Liver (tissue), 9 donors: ENCODE data around the gene GIGYF1. TPM values are rescaled to one million over a fixed set of nuclear protein-coding genes. Genes with fewer than 3 reads are reported as not detected.

Experiments used
- DNase-seq: peaks from one replicate; pipeline ENCODE4 v3.0.0-alpha.2; 2017; ENCODE audit warnings: low spot score
- H3K27ac ChIP-seq, 2 donors: one replicate each; pipeline ENCODE4 v1.7.0; 2013; ENCODE audit warnings: inconsistent platforms in 2 of 2, low read length in 2 of 2, control low read depth in 1 of 2, low read depth in 1 of 2, mild to moderate bottlenecking in 1 of 2
- H3K27me3 ChIP-seq, 4 donors: one replicate each; pipeline versions ENCODE4 v1.6.1 to v1.7.0; 2013; ENCODE audit warnings: low read length in 3 of 4, inconsistent platforms in 1 of 4, mild to moderate bottlenecking in 1 of 4, moderate library complexity in 1 of 4; ENCODE audit not compliant: control insufficient read depth in 4 of 4, insufficient read depth in 4 of 4
- H3K36me3 ChIP-seq, 4 donors: one replicate each; pipeline versions ENCODE4 v1.6.1 to v1.7.0; 2013; ENCODE audit warnings: low read length in 3 of 4, mild to moderate bottlenecking in 3 of 4, low read depth in 1 of 4, moderate library complexity in 1 of 4; ENCODE audit not compliant: control insufficient read depth in 4 of 4, insufficient read depth in 3 of 4
- H3K4me1 ChIP-seq, 4 donors: one replicate each; pipeline versions ENCODE4 v1.6.1 to v1.7.0; 2013; ENCODE audit warnings: low read length in 3 of 4, mild to moderate bottlenecking in 3 of 4, moderate library complexity in 1 of 4; ENCODE audit not compliant: control insufficient read depth in 4 of 4, insufficient read depth in 4 of 4
- H3K4me3 ChIP-seq, 3 donors: one replicate each; pipeline versions ENCODE4 v1.6.1 to v1.7.0; 2013; ENCODE audit warnings: low read length in 3 of 3, control low read depth in 1 of 3, low read depth in 1 of 3, mild to moderate bottlenecking in 1 of 3
- H3K9ac ChIP-seq, 2 donors: one replicate each; pipeline ENCODE4 v1.7.0; 2013; ENCODE audit warnings: low read length in 2 of 2, mild to moderate bottlenecking in 2 of 2, moderate library complexity in 2 of 2, control low read depth in 1 of 2, low read depth in 1 of 2
- H3K9me3 ChIP-seq, 4 donors: one replicate each; pipeline versions ENCODE4 v1.6.1 to v1.7.0; 2013; ENCODE audit warnings: low read length in 3 of 4; ENCODE audit not compliant: control insufficient read depth in 4 of 4
- ATF3 ChIP-seq: IDR thresholded peaks from 2 replicates; pipeline ENCODE4 v1.6.1; 2016; ENCODE audit warnings: antibody characterized with exemption
- CTCF ChIP-seq: fragments of 150-350 bp; IDR thresholded peaks from 2 replicates; pipeline ENCODE4 v1.5.1; 2017; ENCODE audit warnings: improper control_type of control experiment, low read depth, low read length; ENCODE audit not compliant: missing input control
- EGR1 ChIP-seq, 2 donors: IDR thresholded peaks; 2 replicates each; pipeline ENCODE4 v1.6.1; 2016 to 2018; ENCODE audit warnings: antibody characterized with exemption in 2 of 2, low read depth in 2 of 2
- FOXA1 ChIP-seq: IDR thresholded peaks from 2 replicates; pipeline ENCODE4 v1.6.1; 2016; ENCODE audit warnings: antibody characterized with exemption
- FOXA2 ChIP-seq: IDR thresholded peaks from 2 replicates; pipeline ENCODE4 v1.6.1; 2016; ENCODE audit warnings: antibody characterized with exemption
- GABPA ChIP-seq, 2 donors: IDR thresholded peaks in 1 of 2; conservative IDR thresholded peaks in 1 of 2; 2 replicates each; pipeline ENCODE4 v1.6.1; 2016; ENCODE audit warnings: antibody characterized with exemption in 2 of 2, mild to moderate bottlenecking in 1 of 2, moderate library complexity in 1 of 2
- HNF4A ChIP-seq, 2 donors: conservative IDR thresholded peaks; 2 replicates each; pipeline ENCODE4 v1.6.1; 2016; ENCODE audit warnings: antibody characterized with exemption in 2 of 2, mild to moderate bottlenecking in 2 of 2
- HNF4G ChIP-seq: IDR thresholded peaks from 2 replicates; pipeline ENCODE4 v1.6.1; 2016; ENCODE audit warnings: antibody characterized with exemption
- JUND ChIP-seq, 2 donors: IDR thresholded peaks; 2 replicates each; pipeline ENCODE4 v1.6.1; 2016; ENCODE audit warnings: antibody characterized with exemption in 2 of 2
- MAX ChIP-seq: IDR thresholded peaks from 2 replicates; pipeline ENCODE4 v1.6.1; 2016; ENCODE audit warnings: antibody characterized with exemption
- NR2F2 ChIP-seq: IDR thresholded peaks from 2 replicates; pipeline ENCODE4 v1.6.1; 2016; ENCODE audit warnings: antibody characterized with exemption
- RAD21 ChIP-seq, 2 donors: IDR thresholded peaks; 2 replicates each; pipeline ENCODE4 v1.6.1; 2016; ENCODE audit warnings: antibody characterized with exemption in 2 of 2, mild to moderate bottlenecking in 2 of 2
- REST ChIP-seq: IDR thresholded peaks from 2 replicates; pipeline ENCODE4 v1.6.1; 2016; ENCODE audit warnings: antibody characterized with exemption, mild to moderate bottlenecking
- RXRA ChIP-seq, 2 donors: IDR thresholded peaks; 2 replicates each; pipeline ENCODE4 v1.6.1; 2017 to 2018; ENCODE audit warnings: antibody characterized with exemption in 2 of 2, mild to moderate bottlenecking in 1 of 2
- SP1 ChIP-seq: IDR thresholded peaks from 2 replicates; pipeline ENCODE4 v1.6.1; 2018; ENCODE audit warnings: antibody characterized with exemption, mild to moderate bottlenecking
- TAF1 ChIP-seq: conservative IDR thresholded peaks from 2 replicates; pipeline ENCODE4 v1.6.1; 2016; ENCODE audit warnings: antibody characterized with exemption, mild to moderate bottlenecking
- YY1 ChIP-seq: IDR thresholded peaks from 2 replicates; pipeline ENCODE4 v1.6.1; 2016; ENCODE audit warnings: antibody characterized with exemption, mild to moderate bottlenecking
- ZBTB33 ChIP-seq: IDR thresholded peaks from 2 replicates; pipeline ENCODE4 v1.6.1; 2016; ENCODE audit warnings: antibody characterized with exemption
- WGBS: extraction: QIAGEN DNeasy Blood & Tissue Kit; methylation state at CpG from one replicate; pipeline ENCODE4 v1.1.7; 2013; 5-methylcytosine and 5-hydroxymethylcytosine counted together
- polyA plus RNA-seq, 2 donors: library from polyadenylated mRNA; stranded (reverse) in 1 of 2; unstranded in 1 of 2; fragments of 200-250 nt in 1 of 2; fragments of >200 nt in 1 of 2; fragmentation: Nextera tagmentation in 1 of 2; extraction: Ambion mirVana in 1 of 2; gene quantifications; one replicate each; pipeline versions ENCODE4 v1.2.1 to v1.2.3, GENCODE V29; 2013 to 2015
- total RNA-seq, 2 donors: library from RNA; depleted of rRNA; stranded (reverse); fragments of >200 nt; gene quantifications; one replicate each; pipeline ENCODE4 v1.2.3, GENCODE V29; 2014
- donor health status: healthy.
- donor health status: healthy.
- donor health status: healthy.
- donor health status: healthy.
- donor health status: healthy.

GIGYF1 gene
- total and polyA plus RNA-seq, 4 donors = 6.8 to 12.7 (median 10.1) TPM

- TF ChIP-seq YY1 (peak; percentile 77), TAF1 (peak; percentile 27), HNF4A (conservative IDR thresholded peaks at IDR 0.05) (peak; percentile 20 to 29), RXRA (IDR thresholded peaks at IDR 0.05) (peak; percentile 66 to 71), GABPA (IDR thresholded peaks at IDR 0.05 in 1 of 2, conservative IDR thresholded peaks at IDR 0.05 in 1 of 2) (peak in 1 of 2 donors; percentile 53), EGR1 (IDR thresholded peaks at IDR 0.05; ENCODE audit: low read depth in 2 of 2) (peak; percentile 8 to 63), REST (peak; percentile 54), NR2F2 (no peak), JUND (IDR thresholded peaks at IDR 0.05) (peak in 1 of 2 donors; percentile 10), FOXA1 (peak; percentile 34), SP1 (peak; percentile 78), CTCF (no peak), ATF3 (no peak), RAD21 (IDR thresholded peaks at IDR 0.05) (peak; percentile 5 to 39), MAX (peak; percentile 84), HNF4G (no peak), FOXA2 (no peak), ZBTB33 (peak; percentile 73)
- H3K27ac ChIP-seq = peak within 1 kb of the TSS; percentile 94 to 100
- whole genome bisulfite sequencing = under 1% methylated on average over 65 of the region's 65 CpGs
- H3K4me3 ChIP-seq = peak within 1 kb of the TSS; percentile 81 to 92 (median 91)
- peak within 1 kb of the TSS; percentile 73 to 84 for H3K9ac ChIP-seq
- H3K4me1 ChIP-seq = peaks cover 0 to 11% (median 7%) of the 10 kb centered on the region in 4 donors
- no peaks in the 10 kb centered on the region for H3K9me3 ChIP-seq
- no peaks in the 10 kb centered on the region for H3K27me3 ChIP-seq
- DNase-seq = peak; percentile 100
- peaks cover 6 to 19% (median 9%) of the 10 kb centered on the region in 4 donors for H3K36me3 ChIP-seq
These were observed 20.6 kb downstream of the GIGYF1 start, which contains the start of gene GNB2 for GRCh38 chr7:100673302-100673941. TSS of gene GNB2 (plus strand) at chr7:100673740. CDS start at chr7:100676266, 2,526 bp downstream.
